Gastroesophageal sphincter (tissue), 3 donors: ENCODE measurements around the gene GUCA1A.

Experiments used
- POLR2A ChIP-seq, 2 donors: fragments of 450-650 bp; IDR thresholded peaks; one replicate each; pipeline ENCODE4 v1.6.1; 2017; ENCODE audit warnings: antibody characterized with exemption in 2 of 2, mild to moderate bottlenecking in 2 of 2, moderate library complexity in 1 of 2
- TF ChIP-seq, protein P1 (sequence below), 4 experiments: fragments of 200-600 bp in 2 of 4; fragments of 450-650 bp in 2 of 4; sonication (generic) in 1 of 4; IDR thresholded peaks; one replicate each; pipeline ENCODE4 v1.5.1; 2017 to 2019; ENCODE audit warnings: antibody characterized with exemption in 4 of 4, mild to moderate bottlenecking in 2 of 4, moderate library complexity in 2 of 4

GRCh38 chr6:42133926-42134325 lies 39.2 kb upstream of the GUCA1A start:
- TF ChIP-seq POLR2A (IDR thresholded peaks at IDR 0.05), result no peak
- TF ChIP-seq, protein P1, sequence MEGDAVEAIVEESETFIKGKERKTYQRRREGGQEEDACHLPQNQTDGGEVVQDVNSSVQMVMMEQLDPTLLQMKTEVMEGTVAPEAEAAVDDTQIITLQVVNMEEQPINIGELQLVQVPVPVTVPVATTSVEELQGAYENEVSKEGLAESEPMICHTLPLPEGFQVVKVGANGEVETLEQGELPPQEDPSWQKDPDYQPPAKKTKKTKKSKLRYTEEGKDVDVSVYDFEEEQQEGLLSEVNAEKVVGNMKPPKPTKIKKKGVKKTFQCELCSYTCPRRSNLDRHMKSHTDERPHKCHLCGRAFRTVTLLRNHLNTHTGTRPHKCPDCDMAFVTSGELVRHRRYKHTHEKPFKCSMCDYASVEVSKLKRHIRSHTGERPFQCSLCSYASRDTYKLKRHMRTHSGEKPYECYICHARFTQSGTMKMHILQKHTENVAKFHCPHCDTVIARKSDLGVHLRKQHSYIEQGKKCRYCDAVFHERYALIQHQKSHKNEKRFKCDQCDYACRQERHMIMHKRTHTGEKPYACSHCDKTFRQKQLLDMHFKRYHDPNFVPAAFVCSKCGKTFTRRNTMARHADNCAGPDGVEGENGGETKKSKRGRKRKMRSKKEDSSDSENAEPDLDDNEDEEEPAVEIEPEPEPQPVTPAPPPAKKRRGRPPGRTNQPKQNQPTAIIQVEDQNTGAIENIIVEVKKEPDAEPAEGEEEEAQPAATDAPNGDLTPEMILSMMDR (IDR thresholded peaks at IDR 0.05), result no peak
